Measurements from ENCODE around the gene DIPK1C. TPM values are rescaled to one million over a fixed set of nuclear protein-coding genes. Genes with fewer than 3 reads are reported as not detected.

The DIPK1C gene
- total RNA-seq, 1 donor from 2014 or later: not detected

DNA sequence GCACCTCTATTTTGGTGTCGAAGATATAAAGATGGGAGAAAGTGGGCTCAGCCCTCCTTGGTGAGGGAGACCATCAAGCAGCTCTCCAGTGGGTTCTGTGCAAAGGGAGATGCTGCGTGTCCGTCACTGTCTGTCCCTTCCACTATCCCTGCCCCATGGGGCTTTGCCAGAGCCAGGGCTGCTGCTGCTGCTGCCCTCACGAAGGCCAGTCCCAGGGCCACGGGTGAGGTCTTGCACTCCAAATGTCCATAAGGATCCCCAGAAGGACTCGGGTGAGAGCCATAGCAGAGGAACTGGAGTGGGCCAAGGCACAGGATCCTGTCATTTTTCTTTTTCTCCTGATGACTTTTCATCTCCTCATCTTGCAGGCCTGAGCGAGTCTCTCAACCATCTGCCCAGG is 3.7 kb upstream of the DIPK1C start:
- Histone ChIP-seq H3K27me3 (ENCODE audit: control insufficient read depth, insufficient read depth, low read length) (peaks cover 40% of the 10 kb centered on the region), H3K36me3 (ENCODE audit: control insufficient read depth, insufficient read depth, low read length) (no peaks in the 10 kb centered on the region), H3K4me3 (ENCODE audit: low read depth, low read length) (no peak overlapping the region)
- TF ChIP-seq, protein P1, sequence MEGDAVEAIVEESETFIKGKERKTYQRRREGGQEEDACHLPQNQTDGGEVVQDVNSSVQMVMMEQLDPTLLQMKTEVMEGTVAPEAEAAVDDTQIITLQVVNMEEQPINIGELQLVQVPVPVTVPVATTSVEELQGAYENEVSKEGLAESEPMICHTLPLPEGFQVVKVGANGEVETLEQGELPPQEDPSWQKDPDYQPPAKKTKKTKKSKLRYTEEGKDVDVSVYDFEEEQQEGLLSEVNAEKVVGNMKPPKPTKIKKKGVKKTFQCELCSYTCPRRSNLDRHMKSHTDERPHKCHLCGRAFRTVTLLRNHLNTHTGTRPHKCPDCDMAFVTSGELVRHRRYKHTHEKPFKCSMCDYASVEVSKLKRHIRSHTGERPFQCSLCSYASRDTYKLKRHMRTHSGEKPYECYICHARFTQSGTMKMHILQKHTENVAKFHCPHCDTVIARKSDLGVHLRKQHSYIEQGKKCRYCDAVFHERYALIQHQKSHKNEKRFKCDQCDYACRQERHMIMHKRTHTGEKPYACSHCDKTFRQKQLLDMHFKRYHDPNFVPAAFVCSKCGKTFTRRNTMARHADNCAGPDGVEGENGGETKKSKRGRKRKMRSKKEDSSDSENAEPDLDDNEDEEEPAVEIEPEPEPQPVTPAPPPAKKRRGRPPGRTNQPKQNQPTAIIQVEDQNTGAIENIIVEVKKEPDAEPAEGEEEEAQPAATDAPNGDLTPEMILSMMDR (IDR thresholded peaks at IDR 0.05; ENCODE audit: insufficient read depth, low read length, poor library complexity, severe bottlenecking): no peak
- no peak for DNase-seq (ENCODE audit: low read depth)

DNA sequence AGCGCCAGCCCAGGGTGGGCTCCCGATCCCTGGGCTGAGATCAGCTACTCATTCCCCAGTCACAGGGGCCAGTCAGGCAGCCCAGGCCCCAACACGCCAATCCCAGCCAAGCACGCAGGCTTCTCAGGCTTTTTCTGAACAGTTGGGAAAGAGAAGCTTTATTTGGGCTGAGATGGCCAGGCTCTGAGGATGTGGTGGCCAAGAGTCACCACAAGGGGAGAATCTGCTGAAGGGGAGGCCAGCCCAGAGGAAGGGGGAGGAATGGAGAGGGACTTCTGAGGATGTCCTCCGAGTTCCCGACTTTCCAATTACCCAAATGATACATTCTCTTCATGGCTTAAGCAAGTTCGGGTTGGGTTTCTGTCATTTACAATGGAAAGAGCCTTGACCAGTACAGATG is 2.8 kb upstream of the DIPK1C start:
- Histone ChIP-seq H3K4me3 (ENCODE audit: low read depth, low read length) (no peak overlapping the region), H3K27me3 (ENCODE audit: control insufficient read depth, insufficient read depth, low read length) (peaks cover 44% of the 10 kb centered on the region), H3K36me3 (ENCODE audit: control insufficient read depth, insufficient read depth, low read length) (no peaks in the 10 kb centered on the region)
- DNase-seq (ENCODE audit: low read depth): no peak
- TF ChIP-seq, protein P1 (IDR thresholded peaks at IDR 0.05; ENCODE audit: insufficient read depth, low read length, poor library complexity, severe bottlenecking): peak; percentile 22

DNA sequence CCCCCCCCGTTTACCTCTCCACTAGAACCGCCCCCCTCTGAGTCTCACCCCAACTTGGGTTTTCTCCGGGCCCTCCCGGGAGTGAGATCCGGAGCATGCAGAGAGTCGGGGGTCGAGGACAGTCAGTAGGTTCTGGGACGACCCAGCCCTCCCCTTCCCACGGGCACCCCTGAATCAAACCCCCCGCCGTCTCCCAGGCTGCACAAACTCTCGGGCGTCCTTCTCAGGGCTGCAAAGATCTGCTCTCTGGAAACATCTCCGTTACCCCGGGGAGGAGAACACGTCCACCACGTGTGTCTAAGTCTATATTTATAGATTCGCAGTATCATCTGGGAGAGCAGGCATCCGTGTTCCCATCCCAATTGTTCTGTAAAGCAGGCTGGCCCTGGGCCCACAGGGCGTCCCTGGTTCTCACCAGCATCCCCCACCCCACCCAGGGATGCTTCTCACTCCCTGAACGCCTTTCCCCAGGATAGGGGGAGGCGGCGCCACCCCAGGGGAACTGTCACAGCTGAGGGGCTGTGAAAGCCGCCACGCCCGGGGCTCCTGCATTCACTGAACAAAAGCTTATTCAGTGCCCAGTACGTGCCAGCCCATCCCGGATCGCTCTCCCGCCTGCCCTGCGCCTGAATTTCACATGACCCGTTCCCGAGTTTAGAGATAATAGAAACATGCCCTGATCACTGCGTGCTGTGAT is 765 bp upstream of the DIPK1C start:
- no peak for DNase-seq (ENCODE audit: low read depth)
- TF ChIP-seq, protein P1 (IDR thresholded peaks at IDR 0.05; ENCODE audit: insufficient read depth, low read length, poor library complexity, severe bottlenecking): no peak
- Histone ChIP-seq H3K27me3 (ENCODE audit: control insufficient read depth, insufficient read depth, low read length) (peaks cover 48% of the 10 kb centered on the region), H3K4me3 (ENCODE audit: low read depth, low read length) (no peak overlapping the region), H3K36me3 (ENCODE audit: control insufficient read depth, insufficient read depth, low read length) (no peaks in the 10 kb centered on the region)

DNA sequence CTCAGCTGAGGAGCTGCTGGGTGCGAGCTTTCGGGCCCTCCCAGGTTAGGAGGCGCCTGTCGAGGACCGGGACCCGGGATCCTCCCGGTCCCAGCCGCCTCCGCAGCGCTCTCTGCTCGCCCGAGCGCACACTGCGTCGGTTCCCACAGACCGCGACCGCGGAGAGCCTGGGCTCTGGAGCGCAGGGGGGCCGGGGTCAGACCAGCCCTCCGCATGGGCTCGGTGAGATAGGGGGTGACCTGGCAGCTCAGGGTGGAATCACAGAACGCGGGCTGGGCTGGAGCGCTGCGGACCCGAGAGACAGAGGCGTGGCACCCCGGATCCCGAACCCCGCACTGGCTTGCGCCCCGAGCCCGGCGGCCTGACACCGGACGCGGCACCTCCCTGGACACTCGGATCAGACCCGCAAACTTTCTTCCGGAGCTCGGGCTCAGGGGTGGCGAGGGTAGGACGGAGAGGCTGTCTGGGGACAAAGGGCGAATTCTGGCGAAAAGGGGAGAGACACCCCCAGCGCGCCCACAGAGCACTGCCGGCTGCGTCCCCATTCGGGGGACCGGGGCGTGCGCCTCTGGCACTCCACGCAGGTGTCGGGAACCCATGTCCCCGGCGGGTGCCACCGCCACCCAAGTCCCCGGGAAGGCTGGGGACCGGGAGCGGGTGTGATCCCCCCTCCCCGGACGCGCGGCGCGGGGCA is 612 bp downstream of the DIPK1C start:
- H3K27me3 ChIP-seq (ENCODE audit: control insufficient read depth, insufficient read depth, low read length): peaks cover 48% of the 10 kb centered on the region
- H3K36me3 ChIP-seq (ENCODE audit: control insufficient read depth, insufficient read depth, low read length): no peaks in the 10 kb centered on the region
- no peak for DNase-seq (ENCODE audit: low read depth)
- TF ChIP-seq, protein P1 (IDR thresholded peaks at IDR 0.05; ENCODE audit: insufficient read depth, low read length, poor library complexity, severe bottlenecking): no peak
- H3K4me3 ChIP-seq (ENCODE audit: low read depth, low read length): peak overlapping the region; percentile 12

DNA sequence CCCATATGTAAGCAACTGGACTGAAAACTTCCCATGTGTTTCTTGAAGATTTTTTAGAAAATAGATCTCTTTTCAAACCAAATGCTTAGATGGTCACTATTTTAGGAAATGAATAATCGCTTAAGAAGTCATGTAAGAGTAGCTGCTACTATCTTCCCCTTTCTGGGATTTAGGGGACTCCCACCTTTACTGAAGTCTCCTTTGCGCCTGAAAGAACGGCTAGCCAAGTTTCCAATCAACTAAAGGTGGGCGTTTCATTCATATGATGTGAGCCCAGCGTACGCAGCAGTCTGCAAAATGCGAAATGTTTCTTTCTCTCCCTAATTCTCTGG is 1.1 kb downstream of the DIPK1C start:
- Histone ChIP-seq H3K27me3 (ENCODE audit: control insufficient read depth, insufficient read depth, low read length) (peaks cover 47% of the 10 kb centered on the region), H3K36me3 (ENCODE audit: control insufficient read depth, insufficient read depth, low read length) (no peaks in the 10 kb centered on the region), H3K4me3 (ENCODE audit: low read depth, low read length) (no peak overlapping the region)
- no peak for DNase-seq (ENCODE audit: low read depth)
- TF ChIP-seq, protein P1 (IDR thresholded peaks at IDR 0.05; ENCODE audit: insufficient read depth, low read length, poor library complexity, severe bottlenecking): no peak

All from kidney epithelial cell (primary cell).